BJ (cell line): ENCODE results near the gene STYXL2. TPM values are rescaled to one million over a fixed set of nuclear protein-coding genes. Genes with fewer than 3 reads are reported as not detected.

Experiments
- CTCF ChIA-PET: fragments of 350-600 bp; formaldehyde crosslinking; extraction: SDS; loops from one replicate; lab custom pipeline; 2021; ENCODE audit warnings: antibody characterized with exemption, inconsistent platforms; lab: Yijun Ruan, JAX
- POLR2A ChIA-PET: fragments of 300-600 bp; sonication (Branson Sonifier 250); formaldehyde crosslinking; extraction: SDS; loops from one replicate; lab custom pipeline; 2021; ENCODE audit warnings: antibody characterized with exemption; lab: Charles Lee
- DNase-seq: peaks from one replicate; pipeline ENCODE4 v3.0.0-alpha.2; 2011; ENCODE audit warnings: low read depth
- H3K27me3 ChIP-seq: 2 replicates; pipeline ENCODE4 v1.6.0; 2011; ENCODE audit warnings: low read length; ENCODE audit not compliant: control insufficient read depth, insufficient read depth
- H3K36me3 ChIP-seq: 2 replicates; pipeline ENCODE4 v1.5.1; 2011; ENCODE audit warnings: low read length; ENCODE audit not compliant: control insufficient read depth, insufficient read depth
- H3K4me3 ChIP-seq: 2 replicates; pipeline ENCODE4 v1.5.1; 2011; ENCODE audit warnings: low read depth, mild to moderate bottlenecking, control low read depth, low read length
- CTCF ChIP-seq: IDR thresholded peaks from 2 replicates; pipeline ENCODE4 v1.5.1; 2011; ENCODE audit warnings: low read depth, mild to moderate bottlenecking, control low read depth, inconsistent platforms, low read length, moderate library complexity; ENCODE audit not compliant: insufficient read depth
- polyA plus RNA-seq: library from polyadenylated mRNA; depleted of rRNA; stranded (reverse); fragments of >200 nt; gene quantifications from 2 replicates; pipeline ENCODE4 v1.2.3, GENCODE V29; 2011

The STYXL2 gene
- polyA plus RNA-seq, 1 experiment: not detected

GRCh38 chr1:167083871-167084270 is 10.0 kb upstream of the STYXL2 start:
- ChIA-PET POLR2A (interaction anchor here (0.5 kb wide), 1 partner anchor 13 kb away, joined by 8 read pairs; no protein-coding TSS in a partner anchor), CTCF (interaction anchor here (1.0 to 1.6 kb wide), 2 partner anchors 17 to 25 kb away, joined by 4 to 6 read pairs; no protein-coding TSS in a partner anchor)
- no peak overlapping the region for H3K4me3 ChIP-seq
- no peak for DNase-seq
- H3K36me3 ChIP-seq: no peaks in the 10 kb centered on the region
- TF ChIP-seq CTCF: no peak
- no peaks in the 10 kb centered on the region; the same call in 1 of the 2 replicates for H3K27me3 ChIP-seq

GRCh38 chr1:167084757-167085156 is 9.1 kb upstream of the STYXL2 start:
- Histone ChIP-seq H3K36me3 (no peaks in the 10 kb centered on the region), H3K27me3 (no peaks in the 10 kb centered on the region; the same call in 1 of the 2 replicates), H3K4me3 (no peak overlapping the region)
- CTCF ChIA-PET: interaction anchor here (0.8 to 2.0 kb wide), 4 partner anchors 18 to 456 kb away, joined by 3 to 6 read pairs (median 4); no protein-coding TSS in a partner anchor
- no peak for DNase-seq
- no peak for TF ChIP-seq CTCF
- POLR2A ChIA-PET: no interaction called here

DNA sequence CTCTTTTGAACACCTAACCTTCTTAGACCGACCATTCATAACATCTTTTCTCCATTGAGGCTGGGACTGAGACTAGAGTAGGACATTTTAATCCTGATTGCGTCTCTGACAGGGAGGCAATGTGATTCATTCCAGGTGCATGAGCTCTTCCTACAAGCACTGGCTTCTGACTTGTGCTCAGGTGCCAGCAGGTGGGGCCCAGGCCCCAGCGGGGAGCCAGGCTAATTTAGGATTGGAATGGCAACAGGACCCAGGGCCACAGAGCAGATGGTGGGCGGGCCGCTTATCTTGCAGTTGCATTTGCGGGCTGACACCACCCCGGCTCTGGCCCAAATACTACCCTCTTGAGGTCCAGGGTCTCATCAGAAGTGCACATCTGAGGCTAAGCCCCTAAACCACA is 7.8 kb upstream of the STYXL2 start:
- CTCF ChIA-PET: interaction anchor here (2.0 kb wide), 1 partner anchor 448 kb away, joined by 4 read pairs; no protein-coding TSS in a partner anchor
- no peak for TF ChIP-seq CTCF
- Histone ChIP-seq H3K36me3 (no peaks in the 10 kb centered on the region), H3K4me3 (no peak overlapping the region), H3K27me3 (no peaks in the 10 kb centered on the region; the same call in 1 of the 2 replicates)
- DNase-seq: no peak
- POLR2A ChIA-PET: no interaction called here

- CTCF ChIA-PET: interaction anchor here (0.6 to 2.0 kb wide), 2 partner anchors 18 to 447 kb away, joined by 3 to 4 read pairs; no protein-coding TSS in a partner anchor
- Histone ChIP-seq H3K4me3 (no peak overlapping the region), H3K36me3 (no peaks in the 10 kb centered on the region), H3K27me3 (no peaks in the 10 kb centered on the region; the same call in 1 of the 2 replicates)
- DNase-seq: no peak
- TF ChIP-seq CTCF: no peak
- POLR2A ChIA-PET: interaction anchor here (0.6 kb wide), 1 partner anchor 284 kb away, joined by 3 read pairs; no protein-coding TSS in a partner anchor
Measured at GRCh38 chr1:167086768-167087167, 7.1 kb upstream of the STYXL2 start.

- CTCF ChIA-PET: no interaction called here
- TF ChIP-seq CTCF: no peak
- DNase-seq: no peak
- Histone ChIP-seq H3K27me3 (no peaks in the 10 kb centered on the region; the same call in 1 of the 2 replicates), H3K36me3 (no peaks in the 10 kb centered on the region), H3K4me3 (no peak overlapping the region)
- POLR2A ChIA-PET: no interaction called here
Measured at GRCh38 chr1:167088746-167089417, 5.0 kb upstream of the STYXL2 start.
